ENCODE measurements around the gene CWC22. TPM values are rescaled to one million over a fixed set of nuclear protein-coding genes. Genes with fewer than 3 reads are reported as not detected.
"Not testable (repeated sequence)": the region's sequence is repeated elsewhere in the genome, so short reads cannot be mapped to it uniquely, and the experiment has no call there.

CWC22 gene
- total RNA-seq, 2 experiments from 2014 or later: 22.2 to 23.0 TPM

- Mint-ChIP-seq H3K4me3 (no peak overlapping the region), H3K27ac (no peak overlapping the region), H3K4me1 (peaks cover 22% of the 10 kb centered on the region), H3K27me3 (no peaks in the 10 kb centered on the region), H3K9me3 (no peaks in the 10 kb centered on the region), H3K36me3 (peaks cover 25% of the 10 kb centered on the region)
- POLR2A ChIA-PET: no interaction called here
- no peak for ATAC-seq (ENCODE audit: low read depth)
- no peak for DNase-seq
These were observed 15.8 kb downstream of the CWC22 start for GRCh38 chr2:179991344-179991743.

GRCh38 chr2:179990676-179991317, 16.3 kb downstream of the CWC22 start:
- no peak for ATAC-seq (ENCODE audit: low read depth)
- POLR2A ChIA-PET: no interaction called here

GRCh38 chr2:179987916-179988315, 19.2 kb downstream of the CWC22 start:
- no peaks in the 10 kb centered on the region for H3K9me3 Mint-ChIP-seq
- H3K4me1 Mint-ChIP-seq: peaks cover 14% of the 10 kb centered on the region
- H3K27ac Mint-ChIP-seq: no peak overlapping the region
- no peak for ATAC-seq (ENCODE audit: low read depth)
- no peak overlapping the region for H3K4me3 Mint-ChIP-seq
- no peaks in the 10 kb centered on the region for H3K27me3 Mint-ChIP-seq
- POLR2A ChIA-PET: no interaction called here
- no peak for DNase-seq
- peaks cover 47% of the 10 kb centered on the region for H3K36me3 Mint-ChIP-seq

More at GRCh38 chr2:179990676-179991317, 16.3 kb downstream of the CWC22 start:
- no peaks in the 10 kb centered on the region for H3K27me3 Mint-ChIP-seq
- H3K9me3 Mint-ChIP-seq: no peaks in the 10 kb centered on the region
- H3K36me3 Mint-ChIP-seq: peaks cover 30% of the 10 kb centered on the region
- peaks cover 20% of the 10 kb centered on the region for H3K4me1 Mint-ChIP-seq
- H3K27ac Mint-ChIP-seq: no peak overlapping the region
- DNase-seq: no peak
- no peak overlapping the region for H3K4me3 Mint-ChIP-seq

- no peak overlapping the region for H3K4me3 Mint-ChIP-seq
- ATAC-seq (ENCODE audit: low read depth) (no peak), DNase-seq (no peak)
- H3K36me3 Mint-ChIP-seq: peaks cover 46% of the 10 kb centered on the region
- POLR2A ChIA-PET: no interaction called here
- H3K9me3 Mint-ChIP-seq: no peaks in the 10 kb centered on the region
- H3K4me1 Mint-ChIP-seq: peaks cover 7% of the 10 kb centered on the region
- no peaks in the 10 kb centered on the region for H3K27me3 Mint-ChIP-seq
- no peak overlapping the region for H3K27ac Mint-ChIP-seq
These were observed 21.8 kb downstream of the CWC22 start for GRCh38 chr2:179985163-179985820.

GRCh38 chr2:179983250-179983932, 23.7 kb downstream of the CWC22 start:
- H3K27ac Mint-ChIP-seq: peak overlapping the region; percentile 50
- no peaks in the 10 kb centered on the region for H3K9me3 Mint-ChIP-seq
- peaks cover 50% of the 10 kb centered on the region for H3K36me3 Mint-ChIP-seq
- no peak overlapping the region for H3K4me3 Mint-ChIP-seq
- peaks cover 3% of the 10 kb centered on the region for H3K4me1 Mint-ChIP-seq
- H3K27me3 Mint-ChIP-seq: no peaks in the 10 kb centered on the region
- POLR2A ChIA-PET: no interaction called here
- DNase-seq: no peak
- ATAC-seq (ENCODE audit: low read depth): no peak

GRCh38 chr2:179981085-179981484, 26.0 kb downstream of the CWC22 start:
- Mint-ChIP-seq H3K4me3 (no peak overlapping the region), H3K36me3 (peaks cover 51% of the 10 kb centered on the region), H3K27me3 (no peaks in the 10 kb centered on the region), H3K27ac (no peak overlapping the region), H3K4me1 (peaks cover 2% of the 10 kb centered on the region), H3K9me3 (no peaks in the 10 kb centered on the region)
- DNase-seq (no peak), ATAC-seq (ENCODE audit: low read depth) (no peak)
- POLR2A ChIA-PET: no interaction called here

GRCh38 chr2:179974761-179975160, 32.3 kb downstream of the CWC22 start:
- H3K4me3 Mint-ChIP-seq: no peak overlapping the region
- DNase-seq (no peak), ATAC-seq (ENCODE audit: low read depth) (no peak)
- peaks cover 25% of the 10 kb centered on the region for H3K36me3 Mint-ChIP-seq
- no peak overlapping the region for H3K27ac Mint-ChIP-seq
- H3K4me1 Mint-ChIP-seq: no peaks in the 10 kb centered on the region
- no peaks in the 10 kb centered on the region for H3K27me3 Mint-ChIP-seq
- POLR2A ChIA-PET: no interaction called here
- no peaks in the 10 kb centered on the region for H3K9me3 Mint-ChIP-seq

- H3K36me3 Mint-ChIP-seq: peaks cover 31% of the 10 kb centered on the region
- DNase-seq (no peak), ATAC-seq (ENCODE audit: low read depth) (no peak)
- peaks cover 4% of the 10 kb centered on the region for H3K4me1 Mint-ChIP-seq
- no peak overlapping the region for H3K27ac Mint-ChIP-seq
- H3K9me3 Mint-ChIP-seq: no peaks in the 10 kb centered on the region
- no peaks in the 10 kb centered on the region for H3K27me3 Mint-ChIP-seq
- POLR2A ChIA-PET: no interaction called here
- no peak overlapping the region for H3K4me3 Mint-ChIP-seq
These were observed 40.2 kb downstream of the CWC22 start for GRCh38 chr2:179966778-179967394.

GRCh38 chr2:179965291-179966258, 41.5 kb downstream of the CWC22 start:
- POLR2A ChIA-PET: no interaction called here
- DNase-seq: no peak
- Mint-ChIP-seq H3K4me1 (peaks cover 4% of the 10 kb centered on the region), H3K4me3 (no peak overlapping the region), H3K27ac (no peak overlapping the region), H3K36me3 (peaks cover 33% of the 10 kb centered on the region), H3K9me3 (no peaks in the 10 kb centered on the region), H3K27me3 (no peaks in the 10 kb centered on the region)
- no peak for ATAC-seq (ENCODE audit: low read depth)

- H3K27ac Mint-ChIP-seq: no peak overlapping the region
- ATAC-seq (ENCODE audit: low read depth): no peak
- POLR2A ChIA-PET: no interaction called here
These were observed 43.5 kb downstream of the CWC22 start for GRCh38 chr2:179963626-179964025.

GRCh38 chr2:179958251-179958650, 48.8 kb downstream of the CWC22 start:
- H3K4me3 Mint-ChIP-seq; ATAC-seq (ENCODE audit: low read depth); H3K27ac Mint-ChIP-seq; H3K9me3 Mint-ChIP-seq; H3K4me1 Mint-ChIP-seq; DNase-seq; H3K27me3 Mint-ChIP-seq: not testable (repeated sequence)
- POLR2A ChIA-PET: interaction anchor here (0.7 kb wide), 1 partner anchor 49 kb away, joined by 4 read pairs; no protein-coding TSS in a partner anchor
- peaks cover 12% of the 10 kb centered on the region for H3K36me3 Mint-ChIP-seq

More at GRCh38 chr2:179963626-179964025, 43.5 kb downstream of the CWC22 start:
- Mint-ChIP-seq H3K4me3 (no peak overlapping the region), H3K4me1 (peaks cover 4% of the 10 kb centered on the region), H3K9me3 (no peaks in the 10 kb centered on the region), H3K36me3 (peaks cover 27% of the 10 kb centered on the region), H3K27me3 (no peaks in the 10 kb centered on the region)
- DNase-seq: no peak

GRCh38 chr2:179954026-179954425, 53.1 kb downstream of the CWC22 start:
- no peak overlapping the region for H3K27ac Mint-ChIP-seq
- no peaks in the 10 kb centered on the region for H3K9me3 Mint-ChIP-seq
- no peaks in the 10 kb centered on the region for H3K27me3 Mint-ChIP-seq
- ATAC-seq (ENCODE audit: low read depth) (no peak), DNase-seq (no peak)
- no peak overlapping the region for H3K4me3 Mint-ChIP-seq
- H3K4me1 Mint-ChIP-seq: peaks cover 2% of the 10 kb centered on the region
- H3K36me3 Mint-ChIP-seq: peaks cover 23% of the 10 kb centered on the region
- POLR2A ChIA-PET: no interaction called here

- H3K27ac Mint-ChIP-seq: no peak overlapping the region
- no peak overlapping the region for H3K4me3 Mint-ChIP-seq
- H3K27me3 Mint-ChIP-seq: no peaks in the 10 kb centered on the region
- peaks cover 2% of the 10 kb centered on the region for H3K4me1 Mint-ChIP-seq
- POLR2A ChIA-PET: no interaction called here
- DNase-seq (no peak), ATAC-seq (ENCODE audit: low read depth) (no peak)
- H3K9me3 Mint-ChIP-seq: no peaks in the 10 kb centered on the region
- H3K36me3 Mint-ChIP-seq: peaks cover 29% of the 10 kb centered on the region
These were observed 53.7 kb downstream of the CWC22 start for GRCh38 chr2:179953359-179953758.
